ENCODE measurements around the gene NAT14. TPM values are rescaled to one million over a fixed set of nuclear protein-coding genes. Genes with fewer than 3 reads are reported as not detected.

NAT14 gene
- polyA plus RNA-seq, 1 of the 3 experiments (the other 2 are of a cell fraction) = 89.9 TPM

DNA sequence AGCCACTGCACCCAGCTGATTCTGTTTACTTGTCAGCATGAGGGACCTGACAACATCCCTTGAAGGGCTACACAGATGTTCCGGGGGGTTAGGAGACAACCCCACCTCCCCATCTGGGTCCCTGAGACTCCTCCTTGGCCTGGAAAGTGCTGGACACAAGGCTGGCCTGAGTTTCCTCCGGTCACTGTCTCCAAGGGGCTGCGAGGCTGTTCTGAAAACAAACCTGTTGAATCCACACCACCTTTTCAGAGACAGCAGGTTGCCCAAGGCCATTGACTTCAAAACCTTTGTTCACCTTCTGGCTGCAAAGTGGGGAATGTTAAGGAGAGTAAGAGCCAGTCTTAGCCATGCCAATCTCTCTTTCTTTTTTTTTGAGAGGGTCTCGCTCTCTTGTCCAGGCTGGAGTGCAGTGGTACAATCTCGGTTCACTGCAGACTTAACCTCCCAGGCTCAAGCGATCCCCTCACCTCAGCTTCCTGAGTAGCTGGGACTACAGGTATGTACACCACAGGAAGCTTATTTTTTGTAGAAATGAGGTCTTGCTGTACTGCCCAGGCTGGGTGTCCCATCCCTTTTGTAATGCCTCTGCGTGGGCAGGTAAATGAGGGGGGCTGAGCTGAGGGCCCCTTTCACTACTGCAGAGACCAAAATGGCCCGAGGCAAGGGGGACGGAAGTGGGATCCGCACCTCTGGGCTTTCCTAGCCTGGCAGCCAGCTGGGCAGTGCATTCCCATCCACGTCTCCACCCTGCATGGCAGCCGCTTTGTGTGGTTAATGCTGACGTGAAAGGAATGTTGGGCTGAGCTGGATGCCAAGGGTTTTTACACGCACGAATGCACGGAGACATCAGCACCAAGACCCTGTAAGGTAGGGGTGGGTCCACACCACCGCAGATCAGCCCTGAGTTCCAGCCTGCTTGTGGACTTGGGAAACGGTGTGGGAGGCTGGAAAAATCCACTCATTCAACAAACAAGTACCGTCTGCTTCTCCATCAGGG is 10.4 kb upstream of the NAT14 start:
- Histone ChIP-seq H3K9ac (no peak overlapping the region), H3K79me2 (ENCODE audit: insufficient read depth) (peaks cover 23% of the 10 kb centered on the region; the same call in 1 of the 2 replicates), H3K4me1 (ENCODE audit: control insufficient read depth in 1 of 2, insufficient read depth in 2 of 2, low read depth in 1 of 2, low read length in 1 of 2) (peaks cover 11 to 16% of the 10 kb centered on the region in 2 experiments; a peak in 2 of 4 replicates), H4K20me1 (ENCODE audit: insufficient read depth) (no peaks in the 10 kb centered on the region), H3K9me2 (no peaks in the 10 kb centered on the region), H2AFZ (ENCODE audit: low read depth) (no peak overlapping the region), H3K4me2 (no peak overlapping the region), H3F3A (replicated peaks; ENCODE audit: insufficient read depth) (peaks cover 11% of the 10 kb centered on the region), H3K36me3 (replicated peaks in 1 of 2; ENCODE audit: control insufficient read depth in 1 of 2, insufficient read depth in 2 of 2, low read length in 1 of 2) (no peaks in the 10 kb centered on the region), H3K4me3 (ENCODE audit: low read depth in 2 of 2, low read length in 1 of 2) (no peak overlapping the region), H3K27ac (ENCODE audit: low read depth in 2 of 2, low read length in 1 of 2) (no peak overlapping the region), H3K9me3 (no peaks in the 10 kb centered on the region), H3K27me3 (ENCODE audit: insufficient read depth) (no peaks in the 10 kb centered on the region)
- POLR2A ChIA-PET = no interaction called here
- TF ChIP-seq JUND (IDR thresholded peaks at IDR 0.05) = no peak
- no peak for TF ChIP-seq YY1 (IDR thresholded peaks at IDR 0.05; ENCODE audit: low read depth)
- no peak for TF ChIP-seq EZH2phosphoT487 (IDR thresholded peaks at IDR 0.05; ENCODE audit: borderline replicate concordance, low read depth)
- no peak for TF ChIP-seq MXI1 (IDR thresholded peaks at IDR 0.05; ENCODE audit: low read depth, low read length)
- TF ChIP-seq ELF1 (IDR thresholded peaks at IDR 0.05) = no peak
- no peak for TF ChIP-seq TCF12 (IDR thresholded peaks at IDR 0.05)
- TF ChIP-seq TAF1 (IDR thresholded peaks at IDR 0.05; ENCODE audit: borderline replicate concordance, low read depth, low read length) = no peak
- no peak for TF ChIP-seq POLR2AphosphoS5 (IDR thresholded peaks at IDR 0.05; ENCODE audit: low read depth, low read length)
- no peak for TF ChIP-seq MEF2A (IDR thresholded peaks at IDR 0.05; ENCODE audit: borderline replicate concordance, low read depth)
- TF ChIP-seq SIN3A (IDR thresholded peaks at IDR 0.05; ENCODE audit: borderline replicate concordance, low read depth, low read length) = no peak
- no peak for TF ChIP-seq CHD2 (IDR thresholded peaks at IDR 0.05; ENCODE audit: low read length, partially characterized antibody)
- TF ChIP-seq, protein P1, sequence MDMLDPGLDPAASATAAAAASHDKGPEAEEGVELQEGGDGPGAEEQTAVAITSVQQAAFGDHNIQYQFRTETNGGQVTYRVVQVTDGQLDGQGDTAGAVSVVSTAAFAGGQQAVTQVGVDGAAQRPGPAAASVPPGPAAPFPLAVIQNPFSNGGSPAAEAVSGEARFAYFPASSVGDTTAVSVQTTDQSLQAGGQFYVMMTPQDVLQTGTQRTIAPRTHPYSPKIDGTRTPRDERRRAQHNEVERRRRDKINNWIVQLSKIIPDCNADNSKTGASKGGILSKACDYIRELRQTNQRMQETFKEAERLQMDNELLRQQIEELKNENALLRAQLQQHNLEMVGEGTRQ (IDR thresholded peaks at IDR 0.05; ENCODE audit: borderline replicate concordance, low read depth, low read length) = no peak
- no peak for TF ChIP-seq RAD21 (IDR thresholded peaks at IDR 0.05; ENCODE audit: low read length)
- no peak for TF ChIP-seq SMC3 (IDR thresholded peaks at IDR 0.05; ENCODE audit: low read depth, low read length)
- no peak for TF ChIP-seq FOSL2 (IDR thresholded peaks at IDR 0.05; ENCODE audit: borderline replicate concordance, low read depth)
- TF ChIP-seq, protein P2, sequence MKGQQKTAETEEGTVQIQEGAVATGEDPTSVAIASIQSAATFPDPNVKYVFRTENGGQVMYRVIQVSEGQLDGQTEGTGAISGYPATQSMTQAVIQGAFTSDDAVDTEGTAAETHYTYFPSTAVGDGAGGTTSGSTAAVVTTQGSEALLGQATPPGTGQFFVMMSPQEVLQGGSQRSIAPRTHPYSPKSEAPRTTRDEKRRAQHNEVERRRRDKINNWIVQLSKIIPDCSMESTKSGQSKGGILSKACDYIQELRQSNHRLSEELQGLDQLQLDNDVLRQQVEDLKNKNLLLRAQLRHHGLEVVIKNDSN (IDR thresholded peaks at IDR 0.05; ENCODE audit: borderline replicate concordance, low read depth) = no peak
- TF ChIP-seq, protein P3, sequence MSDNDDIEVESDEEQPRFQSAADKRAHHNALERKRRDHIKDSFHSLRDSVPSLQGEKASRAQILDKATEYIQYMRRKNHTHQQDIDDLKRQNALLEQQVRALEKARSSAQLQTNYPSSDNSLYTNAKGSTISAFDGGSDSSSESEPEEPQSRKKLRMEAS (IDR thresholded peaks at IDR 0.05; ENCODE audit: low read depth) = no peak
- TF ChIP-seq FOXM1 (IDR thresholded peaks at IDR 0.05; ENCODE audit: low read depth) = no peak
- CTCF ChIA-PET = interaction anchor here (0.6 to 7.8 kb wide), 4 partner anchors 12 to 30 kb away, joined by 4 to 46 read pairs (median 4); no protein-coding TSS in a partner anchor
- no peak for DNase-seq
- WGBS (ENCODE audit: low lambda C conversion rate) = 87% methylated on average over 10 of the region's 19 CpGs

Measured in SK-N-SH (cell line).